ENCODE measurements around the gene IRF9.

- TF ChIP-seq POLR2A (IDR thresholded peaks at IDR 0.05; ENCODE audit: insufficient read depth in 1 of 2, low read depth in 2 of 2, low read length in 2 of 2) (no peak; a peak in 1 of 4 replicates), CTCF (CRISPR knock-in tag; IDR thresholded peaks at IDR 0.05) (no peak), ESRRA (CRISPR knock-in tag; IDR thresholded peaks at IDR 0.05; ENCODE audit: low read depth) (no peak), JUN (CRISPR knock-in tag; IDR thresholded peaks at IDR 0.05) (no peak), SP2 (CRISPR knock-in tag; IDR thresholded peaks at IDR 0.05) (no peak), BCL6 (CRISPR knock-in tag; IDR thresholded peaks at IDR 0.05) (no peak), CEBPZ (IDR thresholded peaks at IDR 0.05; ENCODE audit: low read length) (no peak), KDM1A (CRISPR knock-in tag; IDR thresholded peaks at IDR 0.05) (no peak), MED13 (CRISPR knock-in tag; IDR thresholded peaks at IDR 0.05) (no peak), SALL2 (CRISPR knock-in tag; IDR thresholded peaks at IDR 0.05) (no peak), ETS1 (CRISPR knock-in tag; IDR thresholded peaks at IDR 0.05) (no peak), HMGXB3 (CRISPR knock-in tag; IDR thresholded peaks at IDR 0.05; ENCODE audit: borderline replicate concordance) (no peak), SRSF1 (optimal IDR thresholded peaks at IDR 0.05; ENCODE audit: low read depth, low read length) (no peak), ZNF639 (CRISPR knock-in tag; conservative IDR thresholded peaks at IDR 0.05) (no peak)
Measured at GRCh38 chr14:24177041-24177825, 16.2 kb downstream of the IRF9 start.

All from HepG2 (cell line).